ENCODE measurements around the gene PYGM.
"Not testable (repeated sequence)": the region's sequence is repeated elsewhere in the genome, so short reads cannot be mapped to it uniquely, and the experiment has no call there.

Gene PYGM

DNA sequence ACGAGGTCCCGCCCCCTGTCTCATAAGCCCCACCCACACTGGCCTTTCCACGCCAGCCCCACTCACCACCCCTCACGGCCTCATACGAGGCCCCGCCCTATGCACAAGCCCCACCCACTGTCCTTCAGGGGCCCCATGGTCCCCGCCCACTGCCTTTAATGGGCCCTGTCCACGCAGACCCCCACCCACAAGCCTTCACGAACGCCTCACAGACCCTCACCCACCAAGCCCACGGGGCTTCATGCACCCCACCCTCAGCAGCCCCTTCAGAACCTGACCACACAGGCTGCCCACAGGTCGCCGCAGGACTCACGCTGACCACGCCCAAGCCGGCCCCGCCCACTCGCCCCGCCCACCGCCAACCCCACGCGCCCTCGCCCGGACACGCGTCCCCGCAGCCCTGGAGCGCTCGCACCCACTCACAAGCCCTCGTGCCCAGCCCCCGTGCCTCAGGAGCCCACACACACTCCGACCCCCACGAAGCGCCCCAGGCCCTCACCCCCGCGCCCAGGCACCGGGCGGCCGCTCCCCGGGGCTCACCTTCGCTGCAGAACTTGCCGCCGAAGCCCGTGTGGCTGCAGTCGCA is 47.3 kb downstream of the PYGM start:
- Mint-ChIP-seq H3K4me3 (peak overlapping the region; percentile 25), H3K9me3 (no peaks in the 10 kb centered on the region), H3K27me3 (peaks cover 50% of the 10 kb centered on the region), H3K36me3 (peaks cover 2% of the 10 kb centered on the region), H3K27ac (peak overlapping the region; percentile 74), H3K4me1 (peaks cover 27% of the 10 kb centered on the region)
- no peak for ATAC-seq (ENCODE audit: low read depth)
- no peak for DNase-seq (ENCODE audit: low spot score in 2 of 2)

DNA sequence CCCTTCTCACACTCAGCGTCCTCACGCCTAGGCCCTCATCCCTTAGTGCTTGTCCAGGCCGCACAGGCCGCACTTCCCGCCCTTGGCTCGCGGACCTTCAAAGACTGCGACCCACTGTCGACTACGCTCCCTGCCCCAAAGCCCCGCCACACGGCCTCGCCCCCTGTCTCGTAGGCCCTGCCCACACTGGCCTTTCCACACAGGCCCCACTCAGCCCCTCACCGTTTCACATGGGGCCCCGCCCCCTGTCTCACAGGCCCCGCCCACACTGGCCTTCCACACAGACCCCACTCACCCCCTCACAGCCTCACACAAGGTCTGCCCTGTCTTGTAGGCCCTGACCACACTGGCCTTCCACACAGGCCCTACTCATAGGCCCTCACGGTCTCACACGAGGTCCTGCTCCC is 47.8 kb downstream of the PYGM start:
- H3K27ac Mint-ChIP-seq, result peak overlapping the region; percentile 74
- peak overlapping the region; percentile 25 for H3K4me3 Mint-ChIP-seq

DNA sequence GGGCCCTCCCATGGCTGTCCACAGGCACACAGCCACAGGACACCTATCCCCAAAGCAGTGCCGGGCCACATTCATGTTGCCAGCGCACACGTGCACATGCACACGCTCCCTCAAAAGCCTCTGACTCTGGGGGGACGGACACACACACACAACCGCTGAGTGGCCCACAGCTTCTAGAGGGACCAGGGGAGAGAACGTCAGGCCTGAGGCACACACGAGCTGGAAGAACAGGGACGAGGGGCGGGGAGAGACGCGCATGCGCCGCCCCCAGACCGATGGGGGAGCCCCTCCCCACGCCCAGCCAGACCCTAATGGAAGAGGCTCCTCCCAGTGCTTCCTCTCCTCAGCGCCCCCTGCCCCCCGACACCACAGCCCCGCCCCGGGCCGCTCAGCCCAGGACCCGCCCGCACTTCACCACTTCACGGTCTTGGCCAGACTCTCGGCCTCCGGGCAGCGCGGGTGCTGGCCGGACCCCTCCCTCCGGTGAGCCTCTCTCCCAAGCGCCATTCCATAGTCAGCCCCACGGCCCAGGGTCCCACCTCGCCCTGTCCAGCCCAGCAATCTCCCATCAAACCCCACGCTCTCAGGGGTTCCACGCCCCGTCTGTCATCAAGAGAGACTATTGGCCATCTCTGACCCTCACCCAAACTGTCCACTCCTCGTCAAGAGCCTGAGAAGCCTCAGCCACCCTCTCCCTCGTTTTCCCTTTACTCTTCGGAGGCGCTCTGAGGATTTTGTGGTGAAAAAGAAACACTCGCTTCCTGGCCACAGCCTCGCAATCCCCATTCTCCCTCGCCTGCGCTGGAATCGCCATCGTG is 48.4 kb downstream of the PYGM start:
- peak overlapping the region; percentile 74 for H3K27ac Mint-ChIP-seq
- no peaks in the 10 kb centered on the region for H3K9me3 Mint-ChIP-seq
- DNase-seq (ENCODE audit: low spot score in 2 of 2) (no peak), ATAC-seq (ENCODE audit: low read depth) (no peak)
- no peak overlapping the region for H3K4me3 Mint-ChIP-seq
- H3K27me3 Mint-ChIP-seq, result peaks cover 48% of the 10 kb centered on the region
- peaks cover 27% of the 10 kb centered on the region for H3K4me1 Mint-ChIP-seq
- peaks cover 2% of the 10 kb centered on the region for H3K36me3 Mint-ChIP-seq

More for the DNA sequence above, 47.8 kb downstream of the PYGM start:
- peaks cover 2% of the 10 kb centered on the region for H3K36me3 Mint-ChIP-seq
- no peak for DNase-seq (ENCODE audit: low spot score in 2 of 2)
- no peaks in the 10 kb centered on the region for H3K9me3 Mint-ChIP-seq
- H3K4me1 Mint-ChIP-seq, result peaks cover 27% of the 10 kb centered on the region
- H3K27me3 Mint-ChIP-seq, result peaks cover 45% of the 10 kb centered on the region
- no peak for ATAC-seq (ENCODE audit: low read depth)

DNA sequence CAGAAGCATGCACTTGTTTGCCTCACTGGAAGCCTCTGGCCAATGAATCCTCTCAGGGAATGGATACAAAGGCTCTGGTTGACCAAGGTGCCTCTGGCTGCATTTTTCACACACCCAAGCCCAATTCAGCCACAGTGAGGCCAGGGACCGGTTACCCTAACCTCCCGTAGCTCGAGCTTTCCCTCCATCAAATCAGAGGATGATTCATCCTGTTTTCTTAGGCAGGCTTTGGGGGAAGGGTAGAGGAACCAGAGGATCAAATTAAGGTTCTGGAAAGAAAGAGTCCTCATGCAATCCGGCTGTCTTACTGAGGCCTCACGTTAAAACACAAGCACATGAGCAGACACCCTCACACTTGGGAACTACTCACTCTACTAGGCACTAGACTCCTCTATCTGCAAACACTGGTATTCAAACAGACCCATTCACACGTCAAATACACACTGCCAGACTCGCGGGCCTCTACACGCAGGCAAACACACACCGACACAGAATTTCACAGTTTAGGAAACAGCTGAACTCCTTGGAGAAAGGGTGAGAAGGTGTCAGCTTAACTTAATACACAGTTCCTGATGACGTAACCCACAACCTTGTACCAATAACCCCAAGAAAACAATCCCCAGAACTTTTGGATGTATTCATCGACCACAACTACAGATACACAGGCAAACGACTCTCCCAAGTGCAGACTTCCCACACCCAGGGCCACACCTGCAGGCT is 49.2 kb downstream of the PYGM start:
- DNase-seq (ENCODE audit: low spot score in 2 of 2), result no peak
- H3K9me3 Mint-ChIP-seq, result no peaks in the 10 kb centered on the region
- peaks cover 46% of the 10 kb centered on the region for H3K27me3 Mint-ChIP-seq
- ATAC-seq (ENCODE audit: low read depth), result no peak
- H3K4me1 Mint-ChIP-seq, result peaks cover 27% of the 10 kb centered on the region
- no peak overlapping the region for H3K27ac Mint-ChIP-seq
- no peak overlapping the region for H3K4me3 Mint-ChIP-seq
- H3K36me3 Mint-ChIP-seq, result peaks cover 2% of the 10 kb centered on the region

DNA sequence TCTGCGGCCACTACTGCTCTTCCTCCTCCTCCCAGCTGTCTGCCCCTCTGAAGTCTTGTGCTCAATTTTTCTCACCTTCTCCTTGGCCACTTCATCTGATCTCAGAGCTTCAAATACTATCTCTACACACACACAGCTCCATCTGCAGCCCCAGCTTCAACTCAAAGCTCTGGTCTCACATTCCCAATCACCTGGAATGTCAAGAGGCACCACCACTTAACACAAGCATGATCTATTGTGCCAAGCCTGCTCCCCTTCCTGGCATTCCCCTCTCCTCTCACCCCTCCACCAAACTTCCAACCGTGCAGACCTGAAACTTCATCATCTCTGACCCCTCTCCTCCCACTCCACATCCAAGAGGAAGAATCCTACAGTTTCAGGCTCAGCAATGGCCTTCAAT is 54.3 kb downstream of the PYGM start:
- H3K27ac Mint-ChIP-seq, result no peak overlapping the region
- H3K4me3 Mint-ChIP-seq, result no peak overlapping the region
- ATAC-seq (ENCODE audit: low read depth) (no peak), DNase-seq (ENCODE audit: low spot score in 2 of 2) (no peak)
- no peaks in the 10 kb centered on the region for H3K36me3 Mint-ChIP-seq
- no peaks in the 10 kb centered on the region for H3K9me3 Mint-ChIP-seq
- peaks cover 9% of the 10 kb centered on the region for H3K4me1 Mint-ChIP-seq
- H3K27me3 Mint-ChIP-seq, result peaks cover 23% of the 10 kb centered on the region

DNA sequence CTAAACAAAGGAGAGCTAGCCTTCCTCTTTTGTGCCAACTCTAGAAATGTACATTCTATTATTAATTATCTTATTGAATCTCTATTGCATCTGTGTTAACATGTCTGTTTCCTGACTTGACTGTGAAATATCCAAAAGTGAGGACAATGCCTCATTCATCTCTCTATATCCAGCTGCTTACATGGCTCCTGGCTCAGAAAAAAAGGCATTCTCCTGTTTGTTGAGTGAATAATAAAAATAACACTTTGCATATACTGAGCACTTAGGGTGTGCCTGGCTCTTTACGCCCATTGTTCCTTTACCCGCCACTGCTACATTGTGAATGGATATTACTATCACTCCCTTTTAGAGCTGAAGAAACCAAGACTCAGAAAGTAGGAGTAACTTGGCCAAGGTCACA is 56.7 kb downstream of the PYGM start:
- H3K36me3 Mint-ChIP-seq, result no peaks in the 10 kb centered on the region
- peaks cover 4% of the 10 kb centered on the region for H3K4me1 Mint-ChIP-seq
- H3K27me3 Mint-ChIP-seq, result peaks cover 18% of the 10 kb centered on the region
- H3K4me3 Mint-ChIP-seq, result no peak overlapping the region
- H3K9me3 Mint-ChIP-seq, result no peaks in the 10 kb centered on the region
- DNase-seq (ENCODE audit: low spot score in 2 of 2), result no peak
- no peak overlapping the region for H3K27ac Mint-ChIP-seq
- no peak for ATAC-seq (ENCODE audit: low read depth)

DNA sequence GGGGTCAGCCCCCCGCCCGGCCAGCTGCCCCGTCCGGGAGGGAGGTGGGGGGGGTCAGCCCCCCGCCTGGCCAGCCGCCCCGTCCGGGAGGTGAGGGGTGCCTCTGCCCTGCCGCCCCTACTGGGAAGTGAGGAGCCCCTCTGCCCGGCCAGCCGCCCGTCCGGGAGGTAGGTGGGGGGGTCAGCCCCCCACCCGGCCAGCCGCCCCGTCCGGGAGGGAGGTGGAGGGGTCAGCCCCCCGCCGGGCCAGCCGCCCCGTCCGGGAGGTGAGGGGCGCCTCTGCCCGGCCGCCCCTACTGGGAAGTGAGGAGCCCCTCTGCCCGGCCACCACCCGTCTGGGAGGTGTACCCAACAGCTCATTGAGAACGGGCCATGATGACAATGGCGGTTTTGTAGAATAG is 57.8 kb downstream of the PYGM start:
- not testable (repeated sequence) for H3K9me3 Mint-ChIP-seq; H3K4me1 Mint-ChIP-seq; DNase-seq (ENCODE audit: low spot score in 2 of 2); H3K27ac Mint-ChIP-seq; ATAC-seq (ENCODE audit: low read depth); H3K4me3 Mint-ChIP-seq; H3K36me3 Mint-ChIP-seq
- peaks cover 17% of the 10 kb centered on the region for H3K27me3 Mint-ChIP-seq

DNA sequence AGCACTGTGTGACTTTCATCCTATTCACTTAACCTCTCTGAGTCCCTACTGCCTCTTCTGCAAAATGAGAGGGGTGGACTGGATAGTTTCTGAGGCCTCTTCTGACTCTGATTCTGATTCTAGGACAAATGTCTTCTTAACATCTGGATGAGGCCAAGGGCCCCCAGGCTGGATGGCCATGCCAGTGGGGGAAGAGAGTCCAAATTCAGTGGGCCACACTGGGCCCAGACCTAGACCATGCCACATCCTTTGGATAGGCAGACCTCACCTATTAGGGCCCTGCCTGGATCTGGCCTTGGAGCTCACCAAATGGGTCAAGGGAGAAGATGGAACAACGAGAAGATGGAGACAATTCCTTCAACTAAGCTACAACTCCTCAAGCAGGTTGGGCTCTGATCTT is 61.3 kb downstream of the PYGM start:
- peaks cover 10% of the 10 kb centered on the region for H3K27me3 Mint-ChIP-seq
- H3K4me3 Mint-ChIP-seq, result no peak overlapping the region
- H3K4me1 Mint-ChIP-seq, result peaks cover 11% of the 10 kb centered on the region
- no peak for DNase-seq (ENCODE audit: low spot score in 2 of 2)
- H3K36me3 Mint-ChIP-seq, result no peaks in the 10 kb centered on the region
- H3K9me3 Mint-ChIP-seq, result no peaks in the 10 kb centered on the region
- no peak overlapping the region for H3K27ac Mint-ChIP-seq
- ATAC-seq (ENCODE audit: low read depth), result no peak

DNA sequence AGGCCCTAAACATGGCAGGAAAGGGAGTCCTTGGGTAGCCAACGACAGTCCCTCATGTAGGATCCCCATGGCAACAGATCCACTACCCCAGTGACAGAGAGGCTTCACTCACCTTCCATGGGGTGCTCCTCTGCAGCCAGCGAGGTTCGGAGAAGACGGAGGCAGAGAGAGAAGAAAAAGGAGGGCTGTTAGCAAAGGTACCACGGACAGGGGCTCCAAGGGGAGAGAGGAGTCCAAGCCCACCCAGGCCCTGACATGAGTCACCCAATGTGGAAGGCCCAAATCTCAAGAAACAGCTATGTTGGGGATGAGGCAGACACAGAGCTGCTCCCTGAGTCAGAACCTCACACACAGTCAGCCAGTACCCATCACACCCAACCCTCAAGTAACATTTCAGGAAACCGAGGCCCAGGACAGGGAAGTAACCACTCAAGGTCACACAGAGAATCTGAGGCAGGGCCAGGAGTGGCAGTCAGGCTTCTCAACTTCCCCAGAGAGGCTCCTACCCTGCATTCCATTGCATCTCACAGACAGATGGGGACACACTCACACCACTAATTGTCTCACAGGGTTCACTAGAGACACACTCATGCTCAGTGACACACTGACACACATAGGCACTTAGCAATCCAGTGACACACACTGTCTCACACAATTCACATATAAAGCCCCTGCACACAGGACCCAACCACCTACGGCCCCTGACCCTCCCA is 62.0 kb downstream of the PYGM start:
- Mint-ChIP-seq H3K4me3 (no peak overlapping the region), H3K9me3 (no peaks in the 10 kb centered on the region), H3K27ac (no peak overlapping the region), H3K27me3 (peaks cover 12% of the 10 kb centered on the region), H3K4me1 (peaks cover 13% of the 10 kb centered on the region), H3K36me3 (no peaks in the 10 kb centered on the region)
- DNase-seq (ENCODE audit: low spot score in 2 of 2), result no peak
- no peak for ATAC-seq (ENCODE audit: low read depth)
